ENCODE measurements around the gene RARA.

GRCh38 chr17:40338941-40339649, 30.1 kb downstream of the RARA start:
- TF ChIP-seq ESRRG (CRISPR knock-in tag; IDR thresholded peaks at IDR 0.05) (no peak), ZNF8 (CRISPR knock-in tag; IDR thresholded peaks at IDR 0.05) (no peak), ISL1 (CRISPR knock-in tag; IDR thresholded peaks at IDR 0.05) (no peak), SNAI2 (CRISPR knock-in tag; IDR thresholded peaks at IDR 0.05) (no peak), CREB5 (CRISPR knock-in tag; IDR thresholded peaks at IDR 0.05; ENCODE audit: low read depth) (no peak)
- TF ChIP-seq, protein P1, sequence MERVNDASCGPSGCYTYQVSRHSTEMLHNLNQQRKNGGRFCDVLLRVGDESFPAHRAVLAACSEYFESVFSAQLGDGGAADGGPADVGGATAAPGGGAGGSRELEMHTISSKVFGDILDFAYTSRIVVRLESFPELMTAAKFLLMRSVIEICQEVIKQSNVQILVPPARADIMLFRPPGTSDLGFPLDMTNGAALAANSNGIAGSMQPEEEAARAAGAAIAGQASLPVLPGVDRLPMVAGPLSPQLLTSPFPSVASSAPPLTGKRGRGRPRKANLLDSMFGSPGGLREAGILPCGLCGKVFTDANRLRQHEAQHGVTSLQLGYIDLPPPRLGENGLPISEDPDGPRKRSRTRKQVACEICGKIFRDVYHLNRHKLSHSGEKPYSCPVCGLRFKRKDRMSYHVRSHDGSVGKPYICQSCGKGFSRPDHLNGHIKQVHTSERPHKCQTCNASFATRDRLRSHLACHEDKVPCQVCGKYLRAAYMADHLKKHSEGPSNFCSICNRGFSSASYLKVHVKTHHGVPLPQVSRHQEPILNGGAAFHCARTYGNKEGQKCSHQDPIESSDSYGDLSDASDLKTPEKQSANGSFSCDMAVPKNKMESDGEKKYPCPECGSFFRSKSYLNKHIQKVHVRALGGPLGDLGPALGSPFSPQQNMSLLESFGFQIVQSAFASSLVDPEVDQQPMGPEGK (CRISPR knock-in tag; IDR thresholded peaks at IDR 0.05; ENCODE audit: borderline replicate concordance), result no peak
- TF ChIP-seq, protein P2, sequence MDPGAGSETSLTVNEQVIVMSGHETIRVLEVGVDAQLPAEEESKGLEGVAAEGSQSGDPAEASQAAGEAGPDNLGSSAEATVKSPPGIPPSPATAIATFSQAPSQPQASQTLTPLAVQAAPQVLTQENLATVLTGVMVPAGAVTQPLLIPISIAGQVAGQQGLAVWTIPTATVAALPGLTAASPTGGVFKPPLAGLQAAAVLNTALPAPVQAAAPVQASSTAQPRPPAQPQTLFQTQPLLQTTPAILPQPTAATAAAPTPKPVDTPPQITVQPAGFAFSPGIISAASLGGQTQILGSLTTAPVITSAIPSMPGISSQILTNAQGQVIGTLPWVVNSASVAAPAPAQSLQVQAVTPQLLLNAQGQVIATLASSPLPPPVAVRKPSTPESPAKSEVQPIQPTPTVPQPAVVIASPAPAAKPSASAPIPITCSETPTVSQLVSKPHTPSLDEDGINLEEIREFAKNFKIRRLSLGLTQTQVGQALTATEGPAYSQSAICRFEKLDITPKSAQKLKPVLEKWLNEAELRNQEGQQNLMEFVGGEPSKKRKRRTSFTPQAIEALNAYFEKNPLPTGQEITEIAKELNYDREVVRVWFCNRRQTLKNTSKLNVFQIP (CRISPR knock-in tag; IDR thresholded peaks at IDR 0.05; ENCODE audit: borderline replicate concordance, low read depth), result no peak
